Limb (tissue), 2 donors: ENCODE data around the gene TKT.
A peak's percentile ranks its signal among the peaks of the same experiment; 100 is the strongest.

Experiments used
- DNase-seq, 2 donors: peaks; one replicate each; pipeline ENCODE4 v3.0.0-alpha.2; 2016; ENCODE audit errors: extremely low spot score in 2 of 2

TKT gene

DNA sequence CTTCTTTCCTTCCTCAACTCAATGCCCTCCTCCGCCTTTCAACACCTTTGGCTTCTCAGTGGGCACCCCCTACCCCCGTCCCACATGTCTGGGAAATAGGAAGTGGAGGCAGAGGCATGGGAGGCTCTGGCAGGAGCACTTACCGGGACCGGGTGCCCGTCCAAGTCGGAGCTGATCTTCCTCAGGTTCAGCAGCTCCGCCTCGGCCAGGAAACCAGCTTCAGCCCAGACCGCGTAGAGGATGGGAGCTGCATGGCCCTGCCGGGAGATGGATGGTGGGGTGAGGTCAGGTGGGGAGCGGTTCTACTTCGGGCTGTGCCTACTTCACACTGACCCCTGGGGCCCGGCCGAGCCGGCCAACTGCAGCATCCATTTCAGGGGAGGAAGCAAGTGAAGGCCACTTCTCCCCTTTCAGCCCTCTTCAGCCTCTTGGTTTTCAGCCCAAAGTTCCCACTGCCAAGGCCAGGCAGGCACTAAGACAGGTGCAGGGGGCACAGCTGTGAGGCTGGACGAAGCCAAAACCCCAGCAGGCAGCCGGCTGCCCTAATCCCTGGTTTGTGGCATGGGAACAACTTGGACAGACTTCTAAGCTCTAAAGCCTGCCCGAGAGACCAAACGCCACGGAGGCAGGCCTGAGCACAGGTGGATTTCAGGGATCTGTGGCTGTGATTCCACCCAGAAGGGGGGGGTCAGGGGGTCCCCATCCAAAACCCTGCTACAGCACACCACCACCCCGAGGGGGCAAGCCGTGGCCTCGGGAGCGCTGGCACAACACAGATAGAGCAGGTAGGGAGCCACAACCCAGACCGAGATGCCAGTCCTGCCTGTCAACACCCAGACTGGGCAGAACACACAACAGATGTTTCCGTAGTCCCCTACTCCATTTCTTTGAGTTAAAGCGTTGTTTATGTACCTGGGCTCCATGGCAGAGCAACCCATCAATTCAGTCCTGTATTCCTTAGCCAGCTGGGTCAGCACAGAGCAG lies 14.5 kb downstream of the TKT start:
- DNase-seq = no peak

DNA sequence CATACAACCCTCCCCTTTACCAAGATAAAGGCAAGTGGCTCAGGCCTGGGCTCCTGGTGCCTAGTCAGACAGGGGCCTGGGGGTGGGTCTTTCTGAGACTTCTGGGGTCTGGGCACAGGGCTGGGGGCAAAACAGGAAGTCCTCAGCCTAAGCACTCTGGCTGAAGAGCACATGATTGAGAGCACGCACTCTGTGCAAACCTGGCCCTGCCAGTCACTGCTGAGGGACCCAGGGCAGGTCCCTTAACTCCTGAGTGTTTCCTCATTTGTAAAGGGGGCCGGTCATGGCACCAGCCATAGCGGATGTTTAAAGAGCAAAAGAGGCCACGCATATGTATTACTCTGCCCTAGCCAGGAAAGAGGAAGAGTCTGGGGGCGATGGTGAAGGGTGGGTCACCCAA lies 16.0 kb downstream of the TKT start:
- no peak for DNase-seq

- DNase-seq = no peak
Measured at GRCh38 chr3:53238886-53239285, 16.9 kb downstream of the TKT start.

DNA sequence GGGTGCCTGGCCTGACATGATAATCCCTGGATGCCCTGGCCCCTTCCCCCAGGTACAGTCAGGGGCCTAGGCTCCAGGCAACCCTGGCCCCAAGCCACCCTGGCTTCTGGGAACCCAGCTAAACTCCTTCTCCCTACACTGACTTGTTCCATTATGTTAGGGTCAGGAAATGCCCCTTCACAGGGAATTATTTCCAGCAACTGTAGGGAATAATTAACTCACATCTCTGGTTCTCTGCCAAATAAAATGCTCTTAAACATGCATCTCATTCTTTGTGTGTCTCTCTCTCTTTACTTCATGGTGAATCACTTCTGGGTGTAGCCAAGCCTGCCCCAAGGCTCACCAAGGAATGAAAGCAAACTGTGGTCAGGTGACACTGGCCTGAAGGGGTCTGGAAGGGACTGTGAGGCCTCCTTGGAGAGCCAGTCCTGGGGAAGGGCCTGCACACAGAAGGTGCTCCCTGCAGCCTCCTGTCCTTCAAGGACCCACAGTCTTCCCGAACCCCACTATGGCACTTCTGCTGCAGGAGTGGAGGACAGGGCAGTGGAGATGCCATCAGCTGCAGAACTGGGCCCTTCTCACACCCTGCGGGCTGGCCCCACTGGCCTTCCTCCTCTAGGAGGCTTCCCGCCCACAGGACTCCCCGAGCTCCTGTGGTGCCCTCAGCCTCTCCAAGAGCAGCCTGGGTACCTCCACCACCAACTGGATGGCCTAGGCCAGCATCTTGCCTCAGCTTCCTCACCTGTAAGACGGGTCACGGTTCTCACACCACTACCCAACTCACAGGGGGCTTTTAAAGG lies 17.6 kb downstream of the TKT start:
- no peak for DNase-seq

- no peak for DNase-seq
Measured at GRCh38 chr3:53236112-53236841, 19.5 kb downstream of the TKT start.

GRCh38 chr3:53235545-53235944 lies 20.3 kb downstream of the TKT start:
- DNase-seq = no peak

DNA sequence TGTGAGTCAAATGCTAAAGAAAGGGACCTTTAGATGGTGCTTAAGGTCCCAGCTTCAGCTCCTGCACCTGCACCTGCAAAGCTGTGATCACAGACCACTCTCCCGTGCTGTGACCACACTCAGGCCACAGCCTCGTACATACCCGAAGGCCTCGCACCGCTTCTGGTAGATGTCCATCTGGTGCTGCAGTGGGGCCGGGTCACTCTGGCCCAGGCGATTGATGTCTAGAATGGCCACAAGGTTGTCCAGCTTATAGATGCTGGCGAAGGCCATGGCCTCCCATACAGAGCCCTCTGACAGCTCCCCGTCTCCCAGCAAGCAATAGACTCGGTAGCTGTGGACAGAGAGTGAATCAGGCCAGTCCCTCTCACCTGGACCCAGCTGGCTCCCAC lies 21.0 kb downstream of the TKT start:
- DNase-seq = no peak

DNA sequence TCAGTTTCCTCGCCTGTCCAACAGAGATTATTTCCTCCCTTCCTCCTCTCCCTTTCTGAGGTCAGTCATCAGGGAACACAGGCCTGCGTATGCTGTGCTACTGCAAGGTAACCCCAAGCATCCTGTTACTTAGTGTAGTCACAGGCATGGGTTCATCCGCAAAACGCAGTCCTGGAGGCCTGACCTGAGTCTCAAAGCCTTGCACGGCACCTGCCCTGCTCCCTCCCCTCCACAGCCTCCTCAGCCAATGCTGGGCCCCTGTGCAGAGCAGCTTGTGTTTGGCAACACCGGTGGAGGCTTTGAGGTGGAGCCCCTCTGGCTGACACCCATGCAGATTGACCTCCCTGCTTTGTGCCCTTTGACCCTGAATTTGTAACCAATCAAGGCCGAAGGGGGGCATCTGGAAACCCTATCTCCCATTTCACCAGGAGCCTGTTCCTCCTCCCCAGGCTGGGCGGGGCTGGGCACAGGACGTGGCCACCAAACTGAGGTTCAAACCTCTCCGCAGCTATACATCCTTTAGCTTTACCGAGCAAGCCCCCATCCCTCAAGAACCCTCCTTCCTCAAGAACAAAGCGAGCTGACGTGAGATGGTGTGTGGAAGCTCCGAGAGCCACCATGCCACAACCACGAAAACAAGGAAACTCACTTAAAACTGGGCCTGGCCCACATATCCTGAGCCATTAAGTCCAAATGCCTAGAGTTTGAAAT lies 21.5 kb downstream of the TKT start:
- no peak for DNase-seq

GRCh38 chr3:53232641-53233377 lies 23.0 kb downstream of the TKT start:
- DNase-seq = no peak

GRCh38 chr3:53231532-53232511 lies 24.0 kb downstream of the TKT start:
- peak in 1 of 2 donors; percentile 16 for DNase-seq

DNA sequence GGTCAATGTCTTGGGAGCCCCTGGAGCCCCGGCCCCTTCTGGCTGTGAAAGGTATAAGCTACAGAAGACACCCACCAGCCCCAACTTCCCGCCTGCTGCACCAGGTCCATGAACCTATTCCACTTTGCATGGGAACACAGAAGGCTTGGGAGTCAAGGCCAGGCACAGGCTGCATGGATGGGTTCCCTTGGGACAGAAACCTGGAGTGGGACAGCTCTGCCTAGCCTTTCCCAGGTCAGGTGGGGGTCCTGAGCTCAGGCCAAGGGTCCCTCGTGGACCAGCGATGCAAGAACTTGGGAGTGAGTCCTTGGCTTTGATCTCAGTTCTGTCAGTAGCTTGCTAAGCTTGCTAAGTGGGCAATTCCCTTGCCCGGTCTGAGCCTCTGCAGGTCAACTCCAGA lies 25.0 kb downstream of the TKT start:
- DNase-seq = peak in 1 of 2 donors; percentile 15

GRCh38 chr3:53230041-53230621 lies 25.7 kb downstream of the TKT start:
- DNase-seq = no peak

GRCh38 chr3:53229606-53230005 lies 26.2 kb downstream of the TKT start:
- DNase-seq = no peak

DNA sequence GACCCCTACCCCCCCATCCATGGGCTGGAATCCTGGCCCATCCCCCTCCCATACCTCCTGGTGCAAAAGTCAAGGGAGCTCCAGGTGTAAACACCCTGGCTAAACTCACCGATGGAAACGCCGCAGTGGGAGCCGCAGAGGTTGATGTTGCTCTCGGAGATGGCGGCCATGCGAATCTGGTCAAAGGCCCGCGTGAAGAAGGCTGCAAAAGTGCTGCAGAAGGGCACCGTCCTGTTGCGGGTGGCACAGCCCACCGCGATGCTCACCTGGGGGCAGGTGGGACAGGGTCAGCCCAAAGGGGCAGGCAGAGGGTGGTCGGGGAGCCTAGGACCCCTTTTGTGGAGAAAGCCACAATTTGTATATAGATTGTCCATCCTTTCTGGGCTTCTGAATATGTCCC lies 26.7 kb downstream of the TKT start:
- no peak for DNase-seq

GRCh38 chr3:53227993-53228885 lies 27.6 kb downstream of the TKT start:
- DNase-seq = no peak

GRCh38 chr3:53226841-53227407 lies 28.9 kb downstream of the TKT start:
- no peak for DNase-seq

DNA sequence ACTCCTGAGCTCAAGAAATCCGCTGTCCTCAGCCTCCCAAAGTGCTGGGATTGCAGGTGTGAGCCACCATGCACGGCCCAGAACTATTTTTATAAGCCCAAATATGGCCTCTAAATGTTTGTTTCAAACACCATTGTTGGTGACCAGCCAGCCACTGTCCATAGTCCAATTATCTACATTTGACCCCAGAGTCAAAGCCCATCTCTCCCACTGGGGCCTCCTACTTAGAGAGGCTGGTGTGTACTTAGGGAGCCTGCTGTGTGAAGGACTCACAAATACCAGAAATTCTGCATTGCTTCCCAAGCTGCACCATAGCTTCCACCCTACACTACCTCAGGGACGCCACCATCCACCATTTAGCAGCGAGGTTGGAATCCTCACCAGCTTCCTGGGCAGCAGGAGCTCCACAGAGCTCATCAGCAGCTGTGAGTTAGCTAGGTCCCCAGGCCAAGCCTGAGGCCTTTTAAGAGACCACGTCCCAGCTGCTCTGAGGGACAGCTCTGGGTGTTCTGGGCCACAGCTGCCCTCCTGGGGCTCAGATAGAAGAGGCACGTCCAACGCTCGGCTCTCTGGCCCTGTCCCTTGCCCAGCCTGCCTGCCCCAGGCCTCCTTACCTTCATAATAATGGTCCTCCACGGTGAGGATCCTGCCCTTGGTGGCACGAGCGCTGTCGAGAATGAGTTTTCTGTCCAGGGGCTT lies 29.5 kb downstream of the TKT start:
- no peak for DNase-seq
